Measurements from ENCODE around the gene PDCD11. TPM values are rescaled to one million over a fixed set of nuclear protein-coding genes. Genes with fewer than 3 reads are reported as not detected.
"Not testable (repeated sequence)": the region's sequence is repeated elsewhere in the genome, so short reads cannot be mapped to it uniquely, and the experiment has no call there.

The PDCD11 gene
- total RNA-seq, result 10 to 100 TPM; 13.0 to 32.0 TPM

DNA sequence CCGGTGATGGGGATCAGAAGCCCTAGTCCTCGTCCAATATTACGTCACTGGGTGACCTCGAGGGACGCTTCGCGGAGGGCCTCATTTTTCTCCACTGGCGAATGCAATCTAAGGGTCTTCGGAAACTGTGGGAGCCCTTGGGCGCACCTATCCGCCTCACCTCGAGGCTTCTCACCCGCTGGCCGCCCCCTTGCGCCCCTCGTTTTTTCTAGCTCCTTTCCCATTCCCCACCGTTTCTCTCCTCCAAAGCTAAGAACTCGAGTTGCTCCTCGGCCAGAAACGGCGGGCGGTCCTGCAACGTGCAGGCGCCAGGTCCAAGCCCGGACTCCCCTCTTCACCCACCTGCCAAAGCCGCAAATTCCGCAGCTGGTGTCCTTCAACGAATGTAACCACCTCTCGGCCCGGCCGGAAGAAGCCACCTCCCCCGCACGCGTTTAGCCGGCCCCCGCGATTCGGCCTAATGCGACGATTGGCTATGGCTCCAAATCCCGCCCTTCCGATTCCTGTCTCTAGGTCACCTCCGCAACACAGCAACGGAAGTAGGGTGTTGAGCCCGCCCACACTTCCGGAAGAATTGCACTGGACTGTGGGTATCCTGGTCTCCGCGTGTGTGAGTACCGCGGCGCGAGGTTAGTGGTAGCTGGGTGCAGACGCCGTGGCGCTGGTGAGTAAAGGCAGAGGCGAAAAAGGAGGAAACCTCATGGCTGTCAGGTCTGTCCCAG, at the start of gene PDCD11, which contains the start of gene ATP5MK:
TSS of gene PDCD11 (plus strand) at position 560 of the 722 bp plus-strand sequence. CDS start 1,801 bp downstream, outside the sequence.
TSS of gene ATP5MK (minus strand) at position 409 of the 722 bp plus-strand sequence. CDS start 4,018 bp downstream, outside the sequence.
- DNase-seq, result peak; percentile 96 to 99 (median 98)
- intact Hi-C loops (cut with DNase I), result no loop called here
- peak; percentile 99 for ATAC-seq
- peaks cover 0 to 10% of the 10 kb centered on the region in 2 donors for H3K36me3 ChIP-seq (replicated peaks in 1 of 2; ENCODE audit: insufficient read depth in 1 of 2, low read depth in 2 of 2)
- H3K4me1 ChIP-seq, result peaks cover 43% of the 10 kb centered on the region
- H3K4me3 ChIP-seq, result peak within 1 kb of the TSS; percentile 61 to 82
- peak within 1 kb of the TSS; percentile 70 to 91 (median 86) for H3K27ac ChIP-seq
- WGBS, 2 donors, result 0% methylated on average over 27 to 56 of the region's 56 CpGs
- no peaks in the 10 kb centered on the region for H3K27me3 ChIP-seq
- H3K9me3 ChIP-seq, result no peaks in the 10 kb centered on the region
- TF ChIP-seq, protein P1, sequence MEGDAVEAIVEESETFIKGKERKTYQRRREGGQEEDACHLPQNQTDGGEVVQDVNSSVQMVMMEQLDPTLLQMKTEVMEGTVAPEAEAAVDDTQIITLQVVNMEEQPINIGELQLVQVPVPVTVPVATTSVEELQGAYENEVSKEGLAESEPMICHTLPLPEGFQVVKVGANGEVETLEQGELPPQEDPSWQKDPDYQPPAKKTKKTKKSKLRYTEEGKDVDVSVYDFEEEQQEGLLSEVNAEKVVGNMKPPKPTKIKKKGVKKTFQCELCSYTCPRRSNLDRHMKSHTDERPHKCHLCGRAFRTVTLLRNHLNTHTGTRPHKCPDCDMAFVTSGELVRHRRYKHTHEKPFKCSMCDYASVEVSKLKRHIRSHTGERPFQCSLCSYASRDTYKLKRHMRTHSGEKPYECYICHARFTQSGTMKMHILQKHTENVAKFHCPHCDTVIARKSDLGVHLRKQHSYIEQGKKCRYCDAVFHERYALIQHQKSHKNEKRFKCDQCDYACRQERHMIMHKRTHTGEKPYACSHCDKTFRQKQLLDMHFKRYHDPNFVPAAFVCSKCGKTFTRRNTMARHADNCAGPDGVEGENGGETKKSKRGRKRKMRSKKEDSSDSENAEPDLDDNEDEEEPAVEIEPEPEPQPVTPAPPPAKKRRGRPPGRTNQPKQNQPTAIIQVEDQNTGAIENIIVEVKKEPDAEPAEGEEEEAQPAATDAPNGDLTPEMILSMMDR (IDR thresholded peaks at IDR 0.05), result peak in 2 of 7 experiments; percentile 27 to 30
- peak; percentile 49 to 88 (median 85) for TF ChIP-seq POLR2A (IDR thresholded peaks at IDR 0.05)

DNA sequence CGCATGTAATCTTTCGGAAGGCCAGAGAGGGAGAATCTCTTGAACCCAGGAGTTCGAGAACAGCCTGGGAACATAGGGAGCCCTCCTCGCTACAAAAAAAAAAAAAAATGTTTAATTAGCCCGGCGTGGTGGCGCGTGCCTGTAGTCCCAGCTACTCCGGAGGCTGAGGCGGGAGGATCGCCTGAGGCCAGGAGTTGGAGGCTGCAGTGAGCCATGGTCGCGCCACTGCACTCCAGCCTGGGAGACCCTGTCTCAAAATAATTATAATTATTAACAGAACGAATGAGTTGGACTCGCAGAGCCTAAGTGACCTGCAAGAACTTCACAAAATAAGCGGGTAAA, 46.3 kb upstream of the PDCD11 start:
- 51 to 90% methylated on average over 4 to 16 of the region's 16 CpGs for WGBS, 2 donors
- no peak for DNase-seq
- peaks cover 14% of the 10 kb centered on the region for H3K4me1 ChIP-seq
- no peaks in the 10 kb centered on the region for H3K27me3 ChIP-seq
- TF ChIP-seq POLR2A (IDR thresholded peaks at IDR 0.05), result no peak
- TF ChIP-seq, protein P1 (IDR thresholded peaks at IDR 0.05), result no peak
- peak overlapping the region; percentile 80 to 94 for H3K4me3 ChIP-seq
- peak overlapping the region in 3 of 4 donors; percentile 46 to 83 (median 77) for H3K27ac ChIP-seq
- intact Hi-C loops (cut with DNase I), result no loop called here
- no peak for ATAC-seq
- H3K9me3 ChIP-seq, result no peaks in the 10 kb centered on the region
- peaks cover 2 to 5% of the 10 kb centered on the region in 2 donors for H3K36me3 ChIP-seq (replicated peaks in 1 of 2; ENCODE audit: insufficient read depth in 1 of 2, low read depth in 2 of 2)

DNA sequence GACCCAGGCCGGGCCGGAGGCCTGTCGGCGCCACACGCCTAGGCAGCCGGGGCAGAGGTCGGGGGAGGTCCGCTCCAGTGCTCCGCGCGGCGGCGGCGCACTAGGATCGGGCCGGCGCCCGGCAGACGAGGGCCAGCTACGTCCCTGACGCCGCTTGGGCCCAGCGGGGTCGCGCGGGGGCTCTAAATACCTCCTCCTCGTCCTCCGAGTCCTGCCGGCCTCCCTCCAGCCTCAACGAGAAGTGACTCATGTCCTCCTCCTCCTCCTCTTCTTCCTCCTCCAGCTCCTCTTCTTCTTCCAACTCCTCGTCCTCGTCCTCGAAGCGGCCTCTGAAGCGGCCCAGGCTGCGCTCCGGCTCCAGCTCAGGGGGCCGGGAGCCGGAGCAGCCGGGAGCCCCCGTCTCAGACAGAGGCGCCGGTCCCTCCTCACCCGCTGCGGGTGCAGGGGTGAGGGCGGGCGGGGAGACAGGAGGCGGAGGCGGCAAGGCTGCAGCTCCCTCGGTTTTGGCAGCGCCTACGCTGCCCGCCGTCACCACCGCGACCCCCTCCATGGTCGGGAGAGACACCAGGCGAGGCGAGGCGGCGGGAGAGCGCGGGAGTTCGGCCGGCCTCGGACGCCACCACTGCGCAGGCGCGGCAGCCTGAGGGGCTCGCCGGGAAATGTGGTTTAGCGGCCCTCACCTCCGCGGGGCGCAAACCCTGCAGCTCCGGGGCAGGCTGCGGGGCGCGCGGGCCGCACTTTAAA, 45.7 kb upstream of the PDCD11 start, which contains the start of gene PCGF6:
TSS of gene PCGF6 (minus strand) at position 624 of the 744 bp plus-strand sequence. CDS start at position 550, 74 bp downstream.
- Histone ChIP-seq H3K27ac (peak within 1 kb of the TSS; percentile 21 to 83 (median 62)), H3K4me3 (peak within 1 kb of the TSS; percentile 80 to 94), H3K27me3 (no peaks in the 10 kb centered on the region), H3K9me3 (no peaks in the 10 kb centered on the region), H3K36me3 (replicated peaks in 1 of 2; ENCODE audit: insufficient read depth in 1 of 2, low read depth in 2 of 2) (peaks cover 2 to 5% of the 10 kb centered on the region in 2 donors), H3K4me1 (peaks cover 14% of the 10 kb centered on the region)
- intact Hi-C loops (cut with DNase I), result no loop called here
- ATAC-seq, result peak; percentile 93
- DNase-seq, result peak; percentile 79 to 85 (median 80)
- WGBS, 2 donors, result 0% methylated on average over 23 to 70 of the region's 82 CpGs
- TF ChIP-seq, protein P1 (IDR thresholded peaks at IDR 0.05), result peak in 1 of 7 experiments; percentile 8
- TF ChIP-seq POLR2A (IDR thresholded peaks at IDR 0.05), result peak in 2 of 3 donors; percentile 27 to 29

- Histone ChIP-seq H3K9me3 (no peaks in the 10 kb centered on the region), H3K27me3 (no peaks in the 10 kb centered on the region), H3K4me3 (no peak overlapping the region), H3K27ac (no peak overlapping the region), H3K36me3 (replicated peaks in 1 of 2; ENCODE audit: insufficient read depth in 1 of 2, low read depth in 2 of 2) (no peaks in the 10 kb centered on the region), H3K4me1 (peaks cover 14% of the 10 kb centered on the region)
- no peak for ATAC-seq
- TF ChIP-seq, protein P1 (IDR thresholded peaks at IDR 0.05), result no peak
- TF ChIP-seq POLR2A (IDR thresholded peaks at IDR 0.05), result no peak
- intact Hi-C loops (cut with DNase I), result no loop called here
- WGBS, 2 donors, result 16 to 34% methylated on average over 2 of the region's 2 CpGs
- DNase-seq, result no peak
Measured at GRCh38 chr10:103353281-103353680, 43.1 kb upstream of the PDCD11 start.

- WGBS, 2 donors, result 89 to 93% methylated on average over 4 of the region's 4 CpGs
Measured at GRCh38 chr10:103354567-103354966, 41.9 kb upstream of the PDCD11 start.

More at GRCh38 chr10:103354567-103354966, 41.9 kb upstream of the PDCD11 start:
- intact Hi-C loops (cut with DNase I); DNase-seq; H3K4me3 ChIP-seq; H3K27me3 ChIP-seq; H3K9me3 ChIP-seq; H3K36me3 ChIP-seq (replicated peaks in 1 of 2; ENCODE audit: insufficient read depth in 1 of 2, low read depth in 2 of 2); H3K27ac ChIP-seq; ATAC-seq: not testable (repeated sequence)
- H3K4me1 ChIP-seq, result peaks cover 12% of the 10 kb centered on the region
